CD4-positive, alpha-beta T cell (primary cell): Measurements from ENCODE around the gene OTX1. TPM values are rescaled to one million over a fixed set of nuclear protein-coding genes. Genes with fewer than 3 reads are reported as not detected.

Source experiments
- ATAC-seq: fragments of 200-7000 bp; cut with Tn5 transposase; one replicate; pipeline ENCODE4 v1.10.0; 2022; ENCODE audit warnings: mild to moderate bottlenecking; ENCODE audit not compliant: poor library complexity
- CTCF ChIA-PET: fragments of 350-600 bp; sonication (Branson Sonifier 250); formaldehyde crosslinking; loops from one replicate; lab custom pipeline; 2021; ENCODE audit warnings: antibody characterized with exemption, inconsistent platforms; lab: Charles Lee
- POLR2A ChIA-PET: fragments of 350-600 bp; sonication (Branson Sonifier 250); formaldehyde crosslinking; loops from one replicate; lab custom pipeline; 2021; ENCODE audit warnings: antibody characterized with exemption, inconsistent platforms; lab: Charles Lee
- DNase-seq, 14 experiments: peaks; one replicate each; pipeline ENCODE4 v3.0.0-alpha.2; 2013 to 2020; ENCODE audit warnings: mixed read lengths in 2 of 14
- H3K27ac ChIP-seq, 2 donors: one replicate each; pipeline versions ENCODE4 v1.5.1 to v1.7.0; 2013; ENCODE audit warnings: low read length in 2 of 2, low read depth in 1 of 2, mild to moderate bottlenecking in 1 of 2
- H3K27me3 ChIP-seq, 2 experiments: 1 replicate in 1 of 2; 2 replicates in 1 of 2; pipeline versions ENCODE4 v1.6.1 to v1.7.0; 2013; ENCODE audit warnings: low read length in 2 of 2, control low read depth in 1 of 2, mild to moderate bottlenecking in 1 of 2, moderate library complexity in 1 of 2; ENCODE audit not compliant: insufficient read depth in 2 of 2, control insufficient read depth in 1 of 2
- H3K36me3 ChIP-seq: one replicate; pipeline ENCODE4 v1.6.1; 2013; ENCODE audit warnings: low read length, control low read depth; ENCODE audit not compliant: insufficient read depth
- H3K4me1 ChIP-seq: one replicate; pipeline ENCODE4 v1.6.1; 2013; ENCODE audit warnings: low read length, control low read depth; ENCODE audit not compliant: insufficient read depth
- H3K4me3 ChIP-seq: one replicate; pipeline ENCODE4 v1.5.1; 2013; ENCODE audit warnings: mild to moderate bottlenecking, low read length, moderate library complexity
- H3K9me3 ChIP-seq, 2 experiments: 1 replicate in 1 of 2; 2 replicates in 1 of 2; pipeline versions ENCODE4 v1.6.1 to v1.7.0; 2013; ENCODE audit warnings: low read length in 2 of 2, mild to moderate bottlenecking in 2 of 2, control low read depth in 1 of 2, moderate library complexity in 1 of 2; ENCODE audit not compliant: control insufficient read depth in 1 of 2, insufficient read depth in 1 of 2
- H3K27ac Mint-ChIP-seq: one replicate; pipeline ENCODE4 v1.8.0; 2020; ENCODE audit warnings: mixed read lengths
- H3K27me3 Mint-ChIP-seq: one replicate; pipeline ENCODE4 v1.8.0; 2021; ENCODE audit warnings: mixed read lengths
- H3K36me3 Mint-ChIP-seq: one replicate; pipeline ENCODE4 v1.8.0; 2021; ENCODE audit warnings: low read depth, mixed read lengths
- H3K4me1 Mint-ChIP-seq: one replicate; pipeline ENCODE4 v1.8.0; 2021; ENCODE audit warnings: low read depth, mixed read lengths
- H3K4me3 Mint-ChIP-seq: one replicate; pipeline ENCODE4 v1.8.0; 2020; ENCODE audit warnings: mild to moderate bottlenecking, mixed read lengths
- H3K9me3 Mint-ChIP-seq: one replicate; pipeline ENCODE4 v1.8.0; 2020; ENCODE audit warnings: mixed read lengths
- CTCF ChIP-seq: fragments of 200-600 bp; IDR thresholded peaks from one replicate; pipeline ENCODE4 v1.8.0; 2022; ENCODE audit warnings: antibody characterized with exemption, mild to moderate bottlenecking
- intact Hi-C, 2 experiments: fragments of 100-400 bp; cut with DNase I in 1 of 2; cut with micrococcal nuclease in 1 of 2; formaldehyde crosslinking; loops; one replicate each; pipeline versions ENCODE4 v1.15.1 to v1.9.0; 2023 to 2025; cut with DNase I, micrococcal nuclease
- total RNA-seq, 174 experiments: library from RNA in 2 of 174; stranded (reverse) in 2 of 174; gene quantifications; one replicate each; pipeline ENCODE4 v1.2.3 and lab custom pipeline; 2021 to 2026

Gene OTX1
- total RNA-seq, 2 experiments from 2014 or later, result not detected

GRCh38 chr2:63007813-63008458 is 42.7 kb upstream of the OTX1 start:
- no peaks in the 10 kb centered on the region for H3K4me1 Mint-ChIP-seq
- Histone ChIP-seq H3K4me1 (no peaks in the 10 kb centered on the region), H3K27me3 (no peaks in the 10 kb centered on the region), H3K36me3 (no peaks in the 10 kb centered on the region), H3K27ac (no peak overlapping the region), H3K9me3 (no peaks in the 10 kb centered on the region), H3K4me3 (no peak overlapping the region)
- no peaks in the 10 kb centered on the region for H3K27me3 Mint-ChIP-seq
- DNase-seq (no peak), ATAC-seq (no peak)
- intact Hi-C loops, result no loop called here
- H3K4me3 Mint-ChIP-seq, result no peak overlapping the region
- H3K27ac Mint-ChIP-seq, result no peak overlapping the region
- H3K36me3 Mint-ChIP-seq, result peaks cover 14% of the 10 kb centered on the region
- no peak for TF ChIP-seq CTCF
- CTCF ChIA-PET, result no interaction called here
- POLR2A ChIA-PET, result no interaction called here
- H3K9me3 Mint-ChIP-seq, result no peaks in the 10 kb centered on the region

GRCh38 chr2:63008838-63009237 is 41.8 kb upstream of the OTX1 start:
- DNase-seq (no peak), ATAC-seq (no peak)
- Mint-ChIP-seq H3K4me3 (no peak overlapping the region), H3K27ac (no peak overlapping the region), H3K9me3 (no peaks in the 10 kb centered on the region), H3K27me3 (no peaks in the 10 kb centered on the region), H3K36me3 (peaks cover 23% of the 10 kb centered on the region), H3K4me1 (no peaks in the 10 kb centered on the region)
- intact Hi-C loops, result no loop called here
- TF ChIP-seq CTCF, result no peak
- Histone ChIP-seq H3K4me1 (no peaks in the 10 kb centered on the region), H3K27me3 (no peaks in the 10 kb centered on the region), H3K36me3 (no peaks in the 10 kb centered on the region), H3K27ac (no peak overlapping the region), H3K4me3 (no peak overlapping the region), H3K9me3 (no peaks in the 10 kb centered on the region)
- ChIA-PET POLR2A (no interaction called here), CTCF (no interaction called here)

GRCh38 chr2:63009490-63009889 is 41.1 kb upstream of the OTX1 start:
- H3K4me3 Mint-ChIP-seq, result no peak overlapping the region
- Histone ChIP-seq H3K9me3 (no peaks in the 10 kb centered on the region), H3K27me3 (no peaks in the 10 kb centered on the region), H3K36me3 (no peaks in the 10 kb centered on the region), H3K27ac (no peak overlapping the region), H3K4me3 (no peak overlapping the region), H3K4me1 (no peaks in the 10 kb centered on the region)
- H3K36me3 Mint-ChIP-seq, result peaks cover 24% of the 10 kb centered on the region
- intact Hi-C loops, result no loop called here
- ChIA-PET CTCF (no interaction called here), POLR2A (no interaction called here)
- no peaks in the 10 kb centered on the region for H3K9me3 Mint-ChIP-seq
- ATAC-seq (no peak), DNase-seq (no peak)
- H3K4me1 Mint-ChIP-seq, result no peaks in the 10 kb centered on the region
- TF ChIP-seq CTCF, result no peak
- H3K27ac Mint-ChIP-seq, result no peak overlapping the region
- H3K27me3 Mint-ChIP-seq, result no peaks in the 10 kb centered on the region
